Small intestine (tissue), 7 donors: ENCODE measurements around the gene HTRA3. TPM values are rescaled to one million over a fixed set of nuclear protein-coding genes. Genes with fewer than 3 reads are reported as not detected.

ENCODE experiments used
- DNase-seq, 2 donors: peaks; one replicate each; pipeline versions ENCODE4 v3.0.0 to v3.0.0-alpha.2; 2013
- FAIRE-seq: peaks from 2 replicates; lab custom pipeline; 2012; peaks lifted over from hg19 to GRCh38; lab: Jason Lieb, UNC
- H3K27ac ChIP-seq, 3 donors: one replicate each; pipeline ENCODE4 v1.5.1; 2013; ENCODE audit warnings: low read length in 2 of 3, mild to moderate bottlenecking in 2 of 3, control low read depth in 1 of 3, inconsistent platforms in 1 of 3, low read depth in 1 of 3, moderate library complexity in 1 of 3
- H3K27me3 ChIP-seq, 3 donors: one replicate each; pipeline ENCODE4 v1.6.1; 2013; ENCODE audit warnings: low read length in 3 of 3, inconsistent platforms in 1 of 3; ENCODE audit not compliant: control insufficient read depth in 3 of 3, insufficient read depth in 3 of 3
- H3K36me3 ChIP-seq, 3 donors: one replicate each; pipeline ENCODE4 v1.6.1; 2013; ENCODE audit warnings: low read length in 3 of 3, inconsistent platforms in 1 of 3, low read depth in 1 of 3, mild to moderate bottlenecking in 1 of 3, moderate library complexity in 1 of 3; ENCODE audit not compliant: control insufficient read depth in 3 of 3, insufficient read depth in 2 of 3
- H3K4me1 ChIP-seq, 3 donors: one replicate each; pipeline ENCODE4 v1.6.1; 2013; ENCODE audit warnings: low read length in 2 of 3, inconsistent platforms in 1 of 3, low read depth in 1 of 3, mild to moderate bottlenecking in 1 of 3, moderate library complexity in 1 of 3; ENCODE audit not compliant: control insufficient read depth in 3 of 3, insufficient read depth in 2 of 3
- H3K4me3 ChIP-seq, 3 donors: one replicate each; pipeline ENCODE4 v1.5.1; 2013; ENCODE audit warnings: low read length in 3 of 3, control low read depth in 1 of 3, inconsistent platforms in 1 of 3, low read depth in 1 of 3, mild to moderate bottlenecking in 1 of 3, moderate library complexity in 1 of 3
- H3K9me3 ChIP-seq, 2 donors: one replicate each; pipeline ENCODE4 v1.6.1; 2013; ENCODE audit warnings: low read depth in 1 of 2, low read length in 1 of 2; ENCODE audit not compliant: control insufficient read depth in 2 of 2, insufficient read depth in 1 of 2
- whole genome bisulfite sequencing, 3 donors: extraction: QIAGEN DNeasy Blood & Tissue Kit; methylation state at CpG; one replicate each; pipeline ENCODE4 v1.1.7; 2013; 5-methylcytosine and 5-hydroxymethylcytosine counted together
- polyA plus RNA-seq, 4 donors: library from polyadenylated mRNA; stranded (reverse) in 3 of 4; unstranded in 1 of 4; fragments of 200-250 nt in 3 of 4; fragments of 120-200 nt in 1 of 4; gene quantifications; one replicate each; pipeline versions ENCODE4 v1.2.1 to v1.2.3, GENCODE V29; 2013
- donor health status: healthy with polysubstance abuse.
- donor health status: control.
- donor health status: control.
- donor health status: Bipolar disorder and iron deficiency.
- donor health status: healthy.

HTRA3 gene
- polyA plus RNA-seq, 4 donors, result 0.67 to 13.2 (median 6.1) TPM

DNA sequence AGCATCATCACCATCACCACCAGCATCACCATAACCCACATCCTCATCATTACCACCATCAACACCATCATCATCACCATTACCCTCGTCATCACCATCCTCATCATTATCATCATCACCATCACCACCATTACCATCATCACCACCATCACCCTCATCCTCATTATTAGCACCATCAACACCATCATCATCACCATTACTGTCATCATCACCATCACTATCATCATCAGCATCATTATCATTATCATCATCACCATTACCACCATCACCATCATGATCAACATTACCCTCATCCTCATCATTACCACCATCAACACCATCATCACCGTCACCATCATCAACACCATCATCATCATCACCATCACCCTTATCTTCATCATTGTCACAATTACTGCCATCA, 51.7 kb downstream of the HTRA3 start:
- FAIRE-seq (no peak), DNase-seq (no peak)
- Histone ChIP-seq H3K27ac (no peak overlapping the region), H3K36me3 (no peaks in the 10 kb centered on the region), H3K4me3 (no peak overlapping the region), H3K4me1 (peaks cover 0 to 3% (median 0%) of the 10 kb centered on the region in 3 donors), H3K9me3 (peaks cover 0 to 11% of the 10 kb centered on the region in 2 donors), H3K27me3 (no peaks in the 10 kb centered on the region)
- WGBS, 3 donors, result 73 to 91% (median 89%) methylated on average over 2 of the region's 2 CpGs

DNA sequence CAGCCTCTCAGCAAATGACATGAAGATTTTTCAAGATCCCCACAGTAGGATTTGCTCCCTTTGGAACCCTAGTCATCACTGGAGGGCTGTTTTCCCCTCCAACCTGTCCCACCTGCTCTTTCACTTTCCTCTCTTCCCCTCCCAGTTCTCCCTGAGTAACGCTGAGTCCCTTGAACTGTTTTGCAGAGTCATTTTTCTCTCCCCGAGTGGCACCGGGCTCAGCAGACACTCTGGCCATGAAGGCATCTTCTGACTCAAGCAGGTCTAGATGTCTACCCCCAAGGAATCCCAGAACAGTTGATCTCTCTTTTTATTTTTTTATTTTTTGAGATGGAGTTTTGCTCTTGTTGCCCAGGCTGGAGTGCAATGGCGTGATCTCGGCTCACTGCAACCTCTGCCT, 52.2 kb downstream of the HTRA3 start:
- H3K36me3 ChIP-seq, result no peaks in the 10 kb centered on the region
- H3K9me3 ChIP-seq, result peaks cover 0 to 13% of the 10 kb centered on the region in 2 donors
- H3K4me1 ChIP-seq, result no peaks in the 10 kb centered on the region
- FAIRE-seq (no peak), DNase-seq (no peak)
- H3K27me3 ChIP-seq, result no peaks in the 10 kb centered on the region
- no peak overlapping the region for H3K4me3 ChIP-seq
- no peak overlapping the region for H3K27ac ChIP-seq
- 74 to 75% (median 74%) methylated on average over 5 of the region's 5 CpGs for WGBS, 3 donors

DNA sequence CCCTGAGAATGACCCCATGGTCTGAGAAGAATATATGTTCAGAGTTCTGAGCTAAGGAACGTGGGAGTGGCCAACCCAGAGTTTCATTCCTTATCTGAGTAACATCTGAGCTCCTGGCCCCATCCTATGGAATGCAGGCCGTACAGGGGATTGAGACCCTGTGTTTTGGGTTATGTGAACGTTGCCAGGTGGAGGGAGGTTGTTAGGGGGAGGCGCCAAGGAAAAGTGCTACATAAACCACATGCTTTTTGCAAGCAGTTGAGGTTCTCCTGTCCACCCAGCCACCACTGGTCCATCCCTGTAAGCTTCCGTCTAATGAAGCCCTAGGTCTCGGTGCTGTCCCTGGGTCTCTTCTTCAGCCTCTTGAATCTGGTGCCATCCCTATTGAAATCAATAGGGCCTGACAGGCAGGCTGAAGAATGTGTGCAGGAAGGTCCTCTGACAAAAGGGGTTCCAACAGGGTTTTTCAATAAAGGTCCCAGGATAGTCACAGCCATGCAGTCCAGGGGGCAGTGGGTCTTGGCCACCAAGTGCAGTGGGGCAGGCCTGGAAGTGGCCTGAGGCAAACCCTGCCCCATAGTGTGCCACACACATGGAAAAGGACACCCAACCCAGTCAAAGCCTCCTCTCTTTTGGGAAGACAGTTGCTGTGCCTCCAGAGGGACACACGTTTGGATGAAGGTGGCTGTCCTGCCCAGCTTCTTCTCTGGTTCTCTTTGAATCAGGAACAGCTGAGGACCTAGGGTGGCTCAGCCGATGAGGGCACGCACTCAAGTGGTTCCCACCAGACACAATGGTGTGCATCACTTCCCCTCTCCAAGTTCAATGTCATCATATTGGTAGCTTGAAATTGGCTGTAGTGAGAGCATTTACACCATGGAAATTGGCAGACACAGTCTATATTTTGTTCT, 53.5 kb downstream of the HTRA3 start:
- WGBS, 3 donors, result 73 to 77% (median 76%) methylated on average over 9 of the region's 9 CpGs
- H3K27me3 ChIP-seq, result no peaks in the 10 kb centered on the region
- H3K36me3 ChIP-seq, result no peaks in the 10 kb centered on the region
- H3K4me1 ChIP-seq, result no peaks in the 10 kb centered on the region
- H3K4me3 ChIP-seq, result no peak overlapping the region
- FAIRE-seq (no peak), DNase-seq (no peak)
- no peak overlapping the region for H3K27ac ChIP-seq
- H3K9me3 ChIP-seq, result peaks cover 0 to 13% of the 10 kb centered on the region in 2 donors

DNA sequence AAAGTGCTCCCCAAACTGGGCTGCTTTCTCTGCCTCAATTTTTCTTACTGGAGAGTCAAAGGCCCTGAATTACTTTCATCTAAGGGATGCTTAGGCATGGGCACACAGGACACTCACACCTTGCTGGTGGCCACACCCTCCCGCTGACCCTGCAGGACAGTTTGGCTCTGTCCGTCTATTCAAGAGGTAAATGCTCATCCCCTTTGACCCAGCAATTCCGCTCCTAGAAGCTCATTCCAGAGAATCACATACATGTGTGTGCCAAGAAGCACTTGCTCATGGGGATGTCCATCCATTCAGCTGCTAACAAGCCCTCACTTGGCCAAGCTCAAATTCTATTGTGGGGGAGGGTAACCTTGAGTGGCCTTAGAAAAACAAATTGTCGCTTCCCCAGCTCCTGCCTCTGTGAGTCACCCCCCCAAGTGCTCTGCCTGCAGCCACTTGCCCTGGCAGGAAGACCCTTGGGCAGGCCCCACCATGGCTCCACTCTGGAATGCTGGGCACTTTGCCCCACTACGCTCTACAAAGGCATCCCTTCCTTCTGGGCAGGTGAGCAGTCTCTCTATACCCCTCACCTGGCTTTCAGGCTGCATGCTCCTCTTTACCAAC, 54.5 kb downstream of the HTRA3 start:
- WGBS, 3 donors, result 72 to 81% (median 73%) methylated on average over 5 of the region's 5 CpGs
- Histone ChIP-seq H3K4me3 (no peak overlapping the region), H3K27ac (no peak overlapping the region), H3K4me1 (no peaks in the 10 kb centered on the region), H3K36me3 (no peaks in the 10 kb centered on the region), H3K9me3 (peaks cover 0 to 13% of the 10 kb centered on the region in 2 donors), H3K27me3 (no peaks in the 10 kb centered on the region)
- FAIRE-seq (no peak), DNase-seq (no peak)

DNA sequence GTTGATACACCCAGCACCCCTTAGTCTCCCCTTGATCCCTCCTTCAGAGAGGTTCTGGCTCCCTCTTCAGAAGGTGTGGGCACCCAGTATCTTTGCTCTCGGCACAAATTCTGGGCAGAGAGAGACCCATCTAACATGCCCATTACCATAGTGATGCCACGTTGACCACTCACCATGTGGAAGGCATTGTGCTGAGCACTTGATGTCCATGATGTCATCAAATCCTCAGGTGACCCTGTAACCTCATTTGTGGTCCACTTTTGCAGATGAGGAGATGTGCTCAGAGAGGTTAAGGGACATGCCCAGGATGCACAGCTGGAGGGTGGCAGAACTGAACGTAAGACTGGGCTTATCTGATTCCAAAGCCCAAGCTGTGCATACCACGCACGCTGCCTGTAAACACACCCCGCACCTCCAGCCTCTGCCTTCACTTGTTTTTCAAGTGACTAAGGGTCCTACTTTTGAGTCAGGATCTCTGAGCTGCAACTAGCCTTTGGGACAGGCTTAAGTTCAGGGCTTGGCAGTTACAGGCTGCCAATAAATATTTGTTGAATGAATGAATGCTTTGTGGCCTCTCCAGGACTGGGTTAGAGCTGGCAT, 55.2 kb downstream of the HTRA3 start:
- Histone ChIP-seq H3K9me3 (peaks cover 0 to 13% of the 10 kb centered on the region in 2 donors), H3K4me1 (no peaks in the 10 kb centered on the region), H3K4me3 (no peak overlapping the region), H3K27ac (no peak overlapping the region), H3K36me3 (no peaks in the 10 kb centered on the region), H3K27me3 (no peaks in the 10 kb centered on the region)
- WGBS, 3 donors, result 63 to 71% (median 71%) methylated on average over 6 of the region's 6 CpGs
- DNase-seq, result no peak
- FAIRE-seq, result no peak

DNA sequence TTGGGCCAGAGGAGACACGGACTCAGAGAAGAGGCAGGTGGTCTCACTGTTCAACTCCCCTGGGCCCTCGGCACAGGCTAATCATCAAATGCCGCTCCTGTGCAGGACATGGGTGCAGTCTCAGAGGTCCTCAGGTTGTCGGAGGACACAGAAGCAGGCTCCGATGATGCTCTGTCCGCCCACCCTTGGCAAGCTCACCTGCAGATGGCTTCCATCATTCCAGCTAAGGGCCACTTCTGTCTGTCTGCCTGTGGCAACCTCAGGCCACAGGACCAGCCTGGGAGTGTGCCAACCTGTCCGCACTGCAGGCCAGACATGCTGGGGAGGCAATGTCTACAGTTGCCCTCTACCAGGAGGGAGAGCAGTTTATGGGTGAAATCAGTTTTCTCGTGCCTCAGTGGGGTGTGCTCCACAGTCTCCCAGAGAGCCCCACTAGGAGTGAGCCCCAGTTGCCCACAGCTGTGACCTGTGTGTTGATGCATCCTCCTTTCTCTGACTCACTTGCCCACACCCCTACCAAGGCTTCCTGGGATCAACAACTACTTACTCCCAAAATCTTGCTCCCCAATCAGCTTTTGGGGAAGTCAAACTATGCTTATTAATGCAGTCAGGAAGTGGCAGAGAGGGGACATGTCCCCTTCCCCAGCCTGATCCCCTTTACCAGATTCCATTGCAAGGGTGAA, 55.9 kb downstream of the HTRA3 start:
- FAIRE-seq, result no peak
- WGBS, 3 donors, result 65 to 73% (median 72%) methylated on average over 8 of the region's 8 CpGs

DNA sequence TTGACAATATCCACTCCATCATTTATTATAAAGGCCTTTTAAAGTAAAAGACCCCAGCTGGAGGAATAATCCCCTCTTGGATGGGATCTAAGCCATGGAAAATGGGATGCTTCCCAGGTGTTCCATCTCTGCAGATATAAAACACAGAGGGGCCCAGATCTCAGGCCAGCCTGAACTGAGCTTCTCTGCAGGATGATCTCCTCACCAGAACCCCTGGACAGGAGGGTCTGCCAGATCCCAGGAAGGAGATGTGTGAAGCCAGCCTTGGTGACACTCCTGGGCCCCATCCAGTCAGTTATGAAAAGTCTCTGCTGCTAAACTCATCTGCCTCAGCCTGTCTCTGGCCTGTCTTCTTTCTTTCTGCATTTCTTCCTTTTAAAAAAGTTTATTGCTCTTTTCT, 56.7 kb downstream of the HTRA3 start:
- H3K27ac ChIP-seq, result no peak overlapping the region

More for the DNA sequence above, 55.9 kb downstream of the HTRA3 start:
- Histone ChIP-seq H3K4me1 (no peaks in the 10 kb centered on the region), H3K27ac (no peak overlapping the region), H3K27me3 (no peaks in the 10 kb centered on the region), H3K36me3 (no peaks in the 10 kb centered on the region), H3K9me3 (peaks cover 0 to 13% of the 10 kb centered on the region in 2 donors), H3K4me3 (no peak overlapping the region)
- no peak for DNase-seq

DNA sequence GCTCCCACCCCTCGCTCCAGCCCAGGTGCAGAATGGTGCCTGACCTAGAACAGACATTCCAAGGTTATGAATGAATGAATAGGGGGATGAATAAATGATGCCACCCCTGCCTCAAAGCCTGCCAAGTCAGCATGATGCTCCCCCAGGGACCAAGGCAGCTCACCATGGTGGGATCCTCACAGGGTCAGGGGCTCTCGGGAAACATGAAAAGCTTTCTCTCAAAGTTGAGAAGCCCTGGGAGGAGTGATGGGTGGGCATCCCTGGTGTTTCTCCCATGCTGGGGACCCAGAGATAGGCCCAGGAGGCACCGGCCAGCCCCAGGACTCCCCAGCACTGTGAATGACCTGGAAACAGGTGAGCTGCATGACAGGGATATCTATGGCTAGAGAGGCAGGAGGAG, 58.9 kb downstream of the HTRA3 start:
- no peak for FAIRE-seq
- H3K27ac ChIP-seq, result no peak overlapping the region
- H3K4me3 ChIP-seq, result no peak overlapping the region
- H3K4me1 ChIP-seq, result no peaks in the 10 kb centered on the region
- 68 to 74% (median 72%) methylated on average over 3 of the region's 3 CpGs for WGBS, 3 donors
- DNase-seq, result no peak
- no peaks in the 10 kb centered on the region for H3K36me3 ChIP-seq
- peaks cover 0 to 2% (median 0%) of the 10 kb centered on the region in 3 donors for H3K27me3 ChIP-seq
- peaks cover 0 to 10% of the 10 kb centered on the region in 2 donors for H3K9me3 ChIP-seq

More for the DNA sequence above, 56.7 kb downstream of the HTRA3 start:
- no peaks in the 10 kb centered on the region for H3K4me1 ChIP-seq
- no peak overlapping the region for H3K4me3 ChIP-seq
- H3K36me3 ChIP-seq, result no peaks in the 10 kb centered on the region
- no peaks in the 10 kb centered on the region for H3K27me3 ChIP-seq
- DNase-seq (no peak), FAIRE-seq (no peak)
- peaks cover 0 to 13% of the 10 kb centered on the region in 2 donors for H3K9me3 ChIP-seq
